Activated CD4-positive, CD25-positive, alpha-beta regulatory T cell (primary cell): Measurements from ENCODE around the gene CERS4.
"Not testable (repeated sequence)": the region's sequence is repeated elsewhere in the genome, so short reads cannot be mapped to it uniquely, and the experiment has no call there.

ENCODE experiments used
- DNase-seq, 4 experiments: peaks; one replicate each; lab custom pipeline; 2025; lab: John Stamatoyannopoulos, UW

Gene CERS4

GRCh38 chr19:8261881-8262280, 52.7 kb downstream of the CERS4 start:
- DNase-seq, result no peak

- no peak for DNase-seq
These were observed 53.3 kb downstream of the CERS4 start for GRCh38 chr19:8262431-8262830.

GRCh38 chr19:8264248-8264647, 55.1 kb downstream of the CERS4 start:
- DNase-seq, result not testable (repeated sequence)

GRCh38 chr19:8265872-8266271, 56.7 kb downstream of the CERS4 start:
- DNase-seq, result no peak

- DNase-seq, result no peak
These were observed 60.6 kb downstream of the CERS4 start for GRCh38 chr19:8269724-8270123.

- DNase-seq, result not testable (repeated sequence)
These were observed 67.3 kb downstream of the CERS4 start for GRCh38 chr19:8276508-8276907.

GRCh38 chr19:8291337-8291736, 82.2 kb downstream of the CERS4 start:
- DNase-seq, result not testable (repeated sequence)

- DNase-seq, result no peak
These were observed 93.2 kb downstream of the CERS4 start for GRCh38 chr19:8302357-8302691.

- DNase-seq, result no peak
These were observed 93.6 kb downstream of the CERS4 start for GRCh38 chr19:8302734-8303133.

GRCh38 chr19:8304841-8305621, 95.9 kb downstream of the CERS4 start:
- DNase-seq, result no peak

GRCh38 chr19:8305798-8306197, 96.6 kb downstream of the CERS4 start:
- DNase-seq, result no peak

- DNase-seq, result no peak
These were observed 97.3 kb downstream of the CERS4 start for GRCh38 chr19:8306235-8307054.

- DNase-seq, result no peak
These were observed 98.3 kb downstream of the CERS4 start for GRCh38 chr19:8307400-8307964.

GRCh38 chr19:8307965-8308866, 99.0 kb downstream of the CERS4 start, which contains the start of gene CD320:
Gene CD320 (minus strand): TSS chr19:8308358. CDS start chr19:8308290, 68 bp downstream.
- peak; percentile 75 to 82 (median 78) for DNase-seq

- no peak for DNase-seq
These were observed 99.7 kb downstream of the CERS4 start for GRCh38 chr19:8308891-8309291.

GRCh38 chr19:8310342-8311055, 101.3 kb downstream of the CERS4 start:
- no peak for DNase-seq

- no peak for DNase-seq
These were observed 102.5 kb downstream of the CERS4 start for GRCh38 chr19:8311461-8312260.
